ENCODE measurements around the gene TSSK2. TPM values are rescaled to one million over a fixed set of nuclear protein-coding genes. Genes with fewer than 3 reads are reported as not detected.

The TSSK2 gene
- total and polyA plus RNA-seq, 7 donors = 0.14 to 0.32 (median 0.28) TPM; not detected in 3

DNA sequence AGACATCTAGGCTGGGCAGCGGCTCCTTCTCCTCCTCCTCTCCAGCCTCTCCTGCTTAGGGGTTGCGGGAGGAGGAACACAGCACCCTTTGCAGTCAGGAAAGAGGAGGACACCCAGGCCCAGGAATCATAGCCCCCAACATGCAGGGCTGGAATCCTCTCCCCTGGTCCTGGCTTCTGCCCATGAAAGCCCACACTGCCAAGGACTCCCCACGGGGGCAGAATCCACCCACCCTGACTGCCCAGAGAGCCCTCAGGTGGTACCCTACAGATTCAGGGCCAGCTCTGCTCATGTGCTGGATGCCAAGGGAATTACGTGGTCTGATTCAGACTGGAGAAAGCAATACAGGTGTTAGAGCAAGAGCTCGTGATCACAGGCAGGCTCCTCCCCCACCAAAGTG, 8.9 kb downstream of the TSSK2 start:
- intact Hi-C loops (cut with DNase I) = loop anchor here in 1 of 2 donors (5.0 kb wide), 1 partner anchor 37 kb away; the partner anchor contains the start of gene SLC25A1

DNA sequence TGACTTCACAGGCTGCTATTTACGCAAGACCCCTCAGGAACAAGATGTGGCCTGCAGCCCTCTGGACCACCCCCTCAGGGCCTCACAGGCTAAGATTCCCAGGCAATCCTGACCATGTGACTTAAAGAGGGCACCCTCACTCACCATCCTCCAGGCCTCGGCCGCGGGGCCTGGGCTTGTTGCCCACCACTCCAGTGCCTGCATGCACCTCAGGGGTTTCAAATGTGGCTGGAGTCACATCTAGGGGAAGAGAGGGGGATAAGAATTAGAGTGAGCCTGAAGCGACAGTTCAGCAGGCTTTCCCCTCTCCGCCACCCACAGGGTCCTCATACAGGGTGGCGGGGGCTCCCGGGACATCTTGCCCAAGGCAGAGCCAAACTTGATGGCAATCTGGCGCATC, 11.3 kb downstream of the TSSK2 start:
- no peak overlapping the region for H3K4me3 ChIP-seq
- H3K4me1 ChIP-seq = peaks cover 9% of the 10 kb centered on the region
- intact Hi-C loops (cut with DNase I) = loop anchor here in 1 of 2 donors (5.0 kb wide), 1 partner anchor 35 kb away; the partner anchor contains the start of gene SLC25A1
- H3K27ac ChIP-seq = no peak overlapping the region
- peaks cover 0 to 4% (median 0%) of the 10 kb centered on the region in 3 donors for H3K27me3 ChIP-seq (ENCODE audit: insufficient read depth in 3 of 3, low read length in 2 of 3)
- TF ChIP-seq, protein P1, sequence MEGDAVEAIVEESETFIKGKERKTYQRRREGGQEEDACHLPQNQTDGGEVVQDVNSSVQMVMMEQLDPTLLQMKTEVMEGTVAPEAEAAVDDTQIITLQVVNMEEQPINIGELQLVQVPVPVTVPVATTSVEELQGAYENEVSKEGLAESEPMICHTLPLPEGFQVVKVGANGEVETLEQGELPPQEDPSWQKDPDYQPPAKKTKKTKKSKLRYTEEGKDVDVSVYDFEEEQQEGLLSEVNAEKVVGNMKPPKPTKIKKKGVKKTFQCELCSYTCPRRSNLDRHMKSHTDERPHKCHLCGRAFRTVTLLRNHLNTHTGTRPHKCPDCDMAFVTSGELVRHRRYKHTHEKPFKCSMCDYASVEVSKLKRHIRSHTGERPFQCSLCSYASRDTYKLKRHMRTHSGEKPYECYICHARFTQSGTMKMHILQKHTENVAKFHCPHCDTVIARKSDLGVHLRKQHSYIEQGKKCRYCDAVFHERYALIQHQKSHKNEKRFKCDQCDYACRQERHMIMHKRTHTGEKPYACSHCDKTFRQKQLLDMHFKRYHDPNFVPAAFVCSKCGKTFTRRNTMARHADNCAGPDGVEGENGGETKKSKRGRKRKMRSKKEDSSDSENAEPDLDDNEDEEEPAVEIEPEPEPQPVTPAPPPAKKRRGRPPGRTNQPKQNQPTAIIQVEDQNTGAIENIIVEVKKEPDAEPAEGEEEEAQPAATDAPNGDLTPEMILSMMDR (IDR thresholded peaks at IDR 0.05) = no peak
- H3K36me3 ChIP-seq (ENCODE audit: insufficient read depth in 1 of 2, low read depth in 1 of 2) = peaks cover 5 to 55% of the 10 kb centered on the region in 2 donors
- ATAC-seq (no peak), DNase-seq (no peak)
- no peaks in the 10 kb centered on the region for H3K9me3 ChIP-seq
- WGBS, 3 donors = 96 to 97% (median 96%) methylated on average over 9 of the region's 9 CpGs

More for the DNA sequence above, 8.9 kb downstream of the TSSK2 start:
- H3K27ac ChIP-seq = no peak overlapping the region
- no peaks in the 10 kb centered on the region for H3K27me3 ChIP-seq (ENCODE audit: insufficient read depth in 3 of 3, low read length in 2 of 3)
- WGBS, 3 donors = 75 to 87% (median 82%) methylated on average over 4 to 5 of the region's 5 CpGs
- no peak for DNase-seq
- H3K4me1 ChIP-seq = peaks cover 9% of the 10 kb centered on the region
- no peaks in the 10 kb centered on the region for H3K9me3 ChIP-seq
- ATAC-seq = no peak
- TF ChIP-seq, protein P1 (IDR thresholded peaks at IDR 0.05) = no peak
- no peak overlapping the region for H3K4me3 ChIP-seq
- H3K36me3 ChIP-seq (ENCODE audit: insufficient read depth in 1 of 2, low read depth in 1 of 2) = peaks cover 5 to 78% of the 10 kb centered on the region in 2 donors

DNA sequence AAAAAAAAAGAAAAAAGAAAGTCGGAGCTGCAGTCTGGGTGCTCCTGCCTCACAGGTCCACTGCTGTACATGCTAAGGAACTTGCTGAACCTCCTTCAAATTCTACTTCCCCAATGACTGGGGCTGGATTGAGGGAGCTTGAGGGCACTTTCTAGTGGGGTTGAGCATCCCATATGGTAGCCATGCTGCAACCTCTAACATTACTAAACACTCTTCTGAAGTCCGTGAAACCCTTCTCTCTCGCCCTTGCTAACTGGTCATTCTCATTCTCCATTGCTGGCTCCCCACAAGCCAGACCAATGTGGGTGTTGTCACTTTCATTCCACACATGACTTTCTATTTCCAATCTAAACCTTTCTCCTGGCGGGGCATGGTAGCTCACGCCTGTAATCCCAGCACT, 12.1 kb downstream of the TSSK2 start:
- Histone ChIP-seq H3K27ac (no peak overlapping the region), H3K36me3 (ENCODE audit: insufficient read depth in 1 of 2, low read depth in 1 of 2) (peaks cover 5 to 47% of the 10 kb centered on the region in 2 donors), H3K27me3 (ENCODE audit: insufficient read depth in 3 of 3, low read length in 2 of 3) (peaks cover 0 to 9% (median 2%) of the 10 kb centered on the region in 3 donors), H3K4me1 (peaks cover 9% of the 10 kb centered on the region), H3K9me3 (no peaks in the 10 kb centered on the region), H3K4me3 (peak overlapping the region; percentile 92)
- TF ChIP-seq, protein P1 (IDR thresholded peaks at IDR 0.05) = no peak
- ATAC-seq (no peak), DNase-seq (no peak)
- intact Hi-C loops (cut with DNase I) = loop anchor here in 1 of 2 donors (5.0 kb wide), 1 partner anchor 34 kb away; the partner anchor contains the start of gene SLC25A1
- 77 to 83% (median 78%) methylated on average over 5 of the region's 5 CpGs for WGBS, 3 donors

DNA sequence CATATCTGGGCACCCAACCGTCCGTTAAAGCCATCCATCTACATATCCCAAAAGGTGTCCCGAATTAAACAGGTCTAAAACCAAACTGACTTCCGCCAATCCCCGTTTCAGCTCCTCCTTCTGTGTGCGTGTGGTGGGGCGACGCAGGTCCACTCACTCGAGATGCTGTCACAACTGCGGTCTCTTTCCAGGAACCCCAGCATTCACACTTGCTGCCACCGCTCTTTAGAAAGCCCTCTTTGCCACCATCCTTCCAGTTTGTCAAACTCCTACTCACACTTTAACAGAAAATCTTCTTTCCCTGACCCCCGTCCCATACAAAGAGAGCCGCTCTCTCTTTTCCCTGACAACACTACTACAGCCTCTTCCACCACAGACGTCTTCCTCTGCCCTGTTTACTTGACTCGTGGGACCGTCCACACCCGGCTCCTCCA, 12.9 kb downstream of the TSSK2 start:
- WGBS, 3 donors = 2 to 3% (median 3%) methylated on average over 17 of the region's 17 CpGs
- ATAC-seq = peak in 1 of 4 donors; percentile 10

More for the DNA sequence above, 12.9 kb downstream of the TSSK2 start:
- H3K27me3 ChIP-seq (ENCODE audit: insufficient read depth in 3 of 3, low read length in 2 of 3) = peaks cover 0 to 17% (median 7%) of the 10 kb centered on the region in 3 donors
- TF ChIP-seq, protein P1 (IDR thresholded peaks at IDR 0.05) = no peak
- peaks cover 12% of the 10 kb centered on the region for H3K4me1 ChIP-seq
- H3K9me3 ChIP-seq = no peaks in the 10 kb centered on the region
- DNase-seq = no peak
- intact Hi-C loops (cut with DNase I) = loop anchor here in 1 of 2 donors (5.0 kb wide), 1 partner anchor 33 kb away; the partner anchor contains the start of gene SLC25A1
- peaks cover 5 to 39% of the 10 kb centered on the region in 2 donors for H3K36me3 ChIP-seq (ENCODE audit: insufficient read depth in 1 of 2, low read depth in 1 of 2)
- peak overlapping the region; percentile 68 for H3K27ac ChIP-seq
- H3K4me3 ChIP-seq = peak overlapping the region; percentile 92

Measured in psoas muscle (tissue), 8 donors.